ENCODE results near the gene SLC22A12.

The SLC22A12 gene

GRCh38 chr11:64631675-64632074, 40.7 kb downstream of the SLC22A12 start:
- H2AFZ ChIP-seq (ENCODE audit: low read length) = no peak overlapping the region
- H3K79me2 ChIP-seq (ENCODE audit: insufficient read depth, low read length) = peaks cover 50% of the 10 kb centered on the region
- H3K9ac ChIP-seq (ENCODE audit: low read depth, low read length, poor library complexity, severe bottlenecking) = no peak overlapping the region
- peaks cover 83% of the 10 kb centered on the region; the same call in 1 of the 2 replicates for H3K36me3 ChIP-seq (ENCODE audit: insufficient read depth, low read length)
- TF ChIP-seq EZH2phosphoT487 (IDR thresholded peaks at IDR 0.05; ENCODE audit: borderline replicate concordance) (no peak), CTCF (conservative IDR thresholded peaks at IDR 0.05; ENCODE audit: low read length) (no peak)
- H3K4me2 ChIP-seq (ENCODE audit: low read depth, low read length, poor library complexity, severe bottlenecking) = no peak overlapping the region
- peaks cover 30% of the 10 kb centered on the region for H3K4me1 ChIP-seq (ENCODE audit: insufficient read depth, low read length, poor library complexity, severe bottlenecking)
- H3K9me2 ChIP-seq (replicated peaks; ENCODE audit: low read depth, low read length) = no peaks in the 10 kb centered on the region
- no peaks in the 10 kb centered on the region for H3K9me3 ChIP-seq (ENCODE audit: insufficient read depth, low read depth, low read length)
- peaks cover 20% of the 10 kb centered on the region for H4K20me1 ChIP-seq (ENCODE audit: insufficient read depth, low read length, poor library complexity, severe bottlenecking)
- H3F3A ChIP-seq (ENCODE audit: low read depth) = no peaks in the 10 kb centered on the region
- no peak overlapping the region for H3K4me3 ChIP-seq (ENCODE audit: low read length, poor library complexity, severe bottlenecking)
- H3K27me3 ChIP-seq (ENCODE audit: insufficient read depth, low read length, poor library complexity, severe bottlenecking) = no peaks in the 10 kb centered on the region

GRCh38 chr11:64632237-64632636, 41.2 kb downstream of the SLC22A12 start:
- Histone ChIP-seq H3K9ac (ENCODE audit: low read depth, low read length, poor library complexity, severe bottlenecking) (no peak overlapping the region), H3K4me1 (ENCODE audit: insufficient read depth, low read length, poor library complexity, severe bottlenecking) (peaks cover 35% of the 10 kb centered on the region), H3K27me3 (ENCODE audit: insufficient read depth, low read length, poor library complexity, severe bottlenecking) (no peaks in the 10 kb centered on the region), H2AFZ (ENCODE audit: low read length) (no peak overlapping the region), H3K9me3 (ENCODE audit: insufficient read depth, low read depth, low read length) (no peaks in the 10 kb centered on the region), H3K36me3 (ENCODE audit: insufficient read depth, low read length) (peaks cover 77% of the 10 kb centered on the region; the same call in 1 of the 2 replicates), H3K4me2 (ENCODE audit: low read depth, low read length, poor library complexity, severe bottlenecking) (no peak overlapping the region), H3K4me3 (ENCODE audit: low read length, poor library complexity, severe bottlenecking) (no peak overlapping the region), H3K9me2 (replicated peaks; ENCODE audit: low read depth, low read length) (no peaks in the 10 kb centered on the region), H4K20me1 (ENCODE audit: insufficient read depth, low read length, poor library complexity, severe bottlenecking) (peaks cover 25% of the 10 kb centered on the region), H3K79me2 (ENCODE audit: insufficient read depth, low read length) (peaks cover 55% of the 10 kb centered on the region), H3F3A (ENCODE audit: low read depth) (no peaks in the 10 kb centered on the region)
- TF ChIP-seq CTCF (conservative IDR thresholded peaks at IDR 0.05; ENCODE audit: low read length) = no peak
- no peak for TF ChIP-seq EZH2phosphoT487 (IDR thresholded peaks at IDR 0.05; ENCODE audit: borderline replicate concordance)

- Histone ChIP-seq H2AFZ (ENCODE audit: low read length) (no peak overlapping the region), H3K4me1 (ENCODE audit: insufficient read depth, low read length, poor library complexity, severe bottlenecking) (peaks cover 39% of the 10 kb centered on the region), H3K4me3 (ENCODE audit: low read length, poor library complexity, severe bottlenecking) (no peak overlapping the region), H3K9me2 (replicated peaks; ENCODE audit: low read depth, low read length) (no peaks in the 10 kb centered on the region), H3K27me3 (ENCODE audit: insufficient read depth, low read length, poor library complexity, severe bottlenecking) (no peaks in the 10 kb centered on the region), H3K79me2 (ENCODE audit: insufficient read depth, low read length) (peaks cover 60% of the 10 kb centered on the region), H3F3A (ENCODE audit: low read depth) (no peaks in the 10 kb centered on the region), H3K9ac (ENCODE audit: low read depth, low read length, poor library complexity, severe bottlenecking) (no peak overlapping the region), H3K36me3 (ENCODE audit: insufficient read depth, low read length) (peaks cover 73% of the 10 kb centered on the region; the same call in 1 of the 2 replicates), H3K4me2 (ENCODE audit: low read depth, low read length, poor library complexity, severe bottlenecking) (no peak overlapping the region), H3K9me3 (ENCODE audit: insufficient read depth, low read depth, low read length) (no peaks in the 10 kb centered on the region), H4K20me1 (ENCODE audit: insufficient read depth, low read length, poor library complexity, severe bottlenecking) (peaks cover 29% of the 10 kb centered on the region)
- TF ChIP-seq CTCF (conservative IDR thresholded peaks at IDR 0.05; ENCODE audit: low read length) (no peak), EZH2phosphoT487 (IDR thresholded peaks at IDR 0.05; ENCODE audit: borderline replicate concordance) (no peak)
Measured at GRCh38 chr11:64632654-64633053, 41.6 kb downstream of the SLC22A12 start.

All from Loucy (cell line).